Heart left ventricle (tissue), 13 donors: Measurements from ENCODE around the gene ARL15.

ENCODE experiments used
- CTCF ChIP-seq, 12 donors: fragments of 200-600 bp; sonication (generic) in 4 of 12; IDR thresholded peaks; one replicate each; pipeline versions ENCODE4 v1.5.0 to v1.8.0; 2018 to 2022; ENCODE audit warnings: antibody characterized with exemption in 12 of 12, mild to moderate bottlenecking in 5 of 12
- POLR2A ChIP-seq, 2 donors: fragments of 450-650 bp; IDR thresholded peaks; one replicate each; pipeline ENCODE4 v1.6.1; 2017; ENCODE audit warnings: antibody characterized with exemption in 2 of 2, mild to moderate bottlenecking in 2 of 2, moderate library complexity in 2 of 2
- donor health status: ischemic (EF 13 %, LVEDD 7.1; RV severe dilation, severe dysfunction).
- donor health status: DM: no; HTN: yes; CAD: no.
- donor health status: DM: no; HTN: no; CAD: no.
- donor health status: ischemic (EF 25% LVEDD 6.9; RV normal size, moderate dysfunction).
- donor health status: ischemic (EF 25% LVEDD 5.7; RV mildly dilated, moderate dysfunction).
- donor health status: ischemic (EF 35%, LVEDD 5.7; RV mildly dilated, moderate dysfunction).
- donor health status: nonischemic (EF 11% LVEDD 7.7; RV severe dilation, severe dysfunction).
- donor health status: DM: yes; HTN: yes; CAD: no.
- donor health status: PGD.
- donor health status: ischemic (EF 29% LVEDD 5.4; RV normal size, mild dysfunction).
- donor health status: nonischemic (EF 23%, LVEDD 6.1; RV moderate dilation, normal function).

- no peak for TF ChIP-seq CTCF (IDR thresholded peaks at IDR 0.05)
- no peak for TF ChIP-seq POLR2A (IDR thresholded peaks at IDR 0.05)
These were observed 2.1 kb upstream of the ARL15 start for GRCh38 chr5:54312499-54312898.
